Neural cell (in vitro differentiated cells): Measurements from ENCODE around the gene TLR6. TPM values are rescaled to one million over a fixed set of nuclear protein-coding genes. Genes with fewer than 3 reads are reported as not detected.

Source experiments
- H2AFZ ChIP-seq: fragments of 200-600, 300-800 bp; sonication (generic), shearing (Covaris generic); 2 replicates; pipeline ENCODE4 v1.6.0; 2014; ENCODE audit warnings: low read depth, mild to moderate bottlenecking, antibody characterized with exemption, low read length, moderate library complexity
- H3F3A ChIP-seq: fragments of 200-600 bp; shearing (Covaris generic); 2 replicates; pipeline ENCODE4 v1.6.1; 2016; ENCODE audit warnings: mild to moderate bottlenecking, moderate library complexity, mixed read lengths, antibody characterized with exemption, low read length; ENCODE audit not compliant: insufficient read depth, poor library complexity, severe bottlenecking
- H3K27ac ChIP-seq: fragments of 200-600, 300-800 bp; sonication (generic), shearing (Covaris generic); 2 replicates; pipeline ENCODE4 v1.5.1; 2014; ENCODE audit warnings: mild to moderate bottlenecking, low read length, moderate library complexity
- H3K27me3 ChIP-seq: fragments of 300-800, 200-600 bp; sonication (generic), shearing (Covaris generic); 2 replicates; pipeline ENCODE4 v1.6.0; 2014; ENCODE audit warnings: mild to moderate bottlenecking, low read depth, low read length, moderate library complexity; ENCODE audit not compliant: insufficient read depth
- H3K36me3 ChIP-seq: fragments of 300-800, 200-600 bp; sonication (generic), shearing (Covaris generic); 2 replicates; pipeline ENCODE4 v1.5.1; 2014; ENCODE audit warnings: mild to moderate bottlenecking, antibody characterized with exemption, low read length, moderate library complexity; ENCODE audit not compliant: insufficient read depth
- H3K4me2 ChIP-seq: fragments of 300-800, 200-600 bp; sonication (generic), shearing (Covaris generic); 2 replicates; pipeline ENCODE4 v1.6.0; 2014; ENCODE audit warnings: mild to moderate bottlenecking, low read length
- H3K4me3 ChIP-seq: fragments of 300-800, 200-600 bp; sonication (generic), shearing (Covaris generic); 2 replicates; pipeline ENCODE4 v1.5.1; 2014; ENCODE audit warnings: mild to moderate bottlenecking, low read length, moderate library complexity
- H3K79me2 ChIP-seq: fragments of 200-600 bp; shearing (Covaris generic); replicated peaks from 2 replicates; pipeline ENCODE4 v1.6.0; 2014; ENCODE audit warnings: mild to moderate bottlenecking, low read length, moderate library complexity; ENCODE audit not compliant: insufficient read depth
- H3K9ac ChIP-seq: fragments of 300-800, 200-600 bp; sonication (generic), shearing (Covaris generic); 2 replicates; pipeline ENCODE4 v1.6.1; 2016; ENCODE audit warnings: mild to moderate bottlenecking, low read length, mixed read lengths
- H3K9me2 ChIP-seq: fragments of 200-600 bp; shearing (Covaris generic); 2 replicates; pipeline ENCODE4 v1.6.1; 2016; ENCODE audit warnings: mild to moderate bottlenecking, low read length, mixed read lengths; ENCODE audit not compliant: insufficient read depth
- H3K9me3 ChIP-seq: fragments of 200-600, 300-800 bp; sonication (generic), shearing (Covaris generic); 2 replicates; pipeline ENCODE4 v1.6.1; 2016; ENCODE audit warnings: mild to moderate bottlenecking, mixed run types, low read length, moderate library complexity, mixed read lengths
- H4K20me1 ChIP-seq: fragments of 200-600 bp; shearing (Covaris generic); 2 replicates; pipeline ENCODE4 v1.6.1; 2016; ENCODE audit warnings: mild to moderate bottlenecking, mixed run types; ENCODE audit not compliant: insufficient read depth
- CTCF ChIP-seq: fragments of 450-650 bp; IDR thresholded peaks from 2 replicates; pipeline ENCODE4 v1.5.1; 2014; ENCODE audit warnings: antibody characterized with exemption, mild to moderate bottlenecking, moderate library complexity; ENCODE audit not compliant: poor library complexity, severe bottlenecking
- EP300 ChIP-seq: fragments of 450-650 bp; conservative IDR thresholded peaks from 2 replicates; pipeline ENCODE4 v1.6.1; 2014; ENCODE audit warnings: antibody characterized with exemption, mild to moderate bottlenecking, moderate library complexity; ENCODE audit not compliant: poor library complexity, severe bottlenecking
- EZH2 ChIP-seq: fragments of 200-600, 300-800 bp; shearing (Covaris generic), sonication (generic); IDR thresholded peaks from 2 replicates; pipeline ENCODE4 v1.6.1; 2014; ENCODE audit warnings: antibody characterized with exemption, low read length, borderline replicate concordance, mild to moderate bottlenecking; ENCODE audit not compliant: insufficient read depth, poor library complexity, severe bottlenecking
- MXI1 ChIP-seq: fragments of 450-650 bp; conservative IDR thresholded peaks from 2 replicates; pipeline ENCODE4 v1.6.1; 2014; ENCODE audit warnings: antibody characterized with exemption, mild to moderate bottlenecking; ENCODE audit not compliant: poor library complexity, severe bottlenecking
- POLR2AphosphoS5 ChIP-seq: IDR thresholded peaks from 2 replicates; pipeline ENCODE4 v1.6.1; 2012
- RAD21 ChIP-seq: fragments of 450-650 bp; conservative IDR thresholded peaks from 2 replicates; pipeline ENCODE4 v1.6.1; 2014; ENCODE audit warnings: antibody characterized with exemption, mild to moderate bottlenecking, moderate library complexity
- REST ChIP-seq: IDR thresholded peaks from 2 replicates; pipeline ENCODE4 v1.6.1; 2012; ENCODE audit warnings: borderline replicate concordance
- SMC3 ChIP-seq: fragments of 450-650 bp; conservative IDR thresholded peaks from 2 replicates; pipeline ENCODE4 v1.6.1; 2014; ENCODE audit warnings: antibody characterized with exemption, mild to moderate bottlenecking, moderate library complexity; ENCODE audit not compliant: poor library complexity
- TAF1 ChIP-seq: IDR thresholded peaks from 2 replicates; pipeline ENCODE4 v1.6.1; 2012; ENCODE audit warnings: low read depth
- polyA plus RNA-seq: library from polyadenylated mRNA; depleted of rRNA; stranded (reverse); fragments of >200 nt; gene quantifications from 2 replicates; pipeline ENCODE4 v1.2.3, GENCODE V29; 2014

TLR6 gene
- polyA plus RNA-seq, 1 donor from 2014 or later, result not detected

- no peak overlapping the region for H3K27ac ChIP-seq
- no peaks in the 10 kb centered on the region for H3K9me3 ChIP-seq
- TF ChIP-seq CTCF (no peak), EZH2 (no peak), TAF1 (no peak), SMC3 (no peak), MXI1 (no peak), REST (no peak), POLR2AphosphoS5 (no peak), RAD21 (no peak), EP300 (no peak)
- H3F3A ChIP-seq, result no peaks in the 10 kb centered on the region
- H3K79me2 ChIP-seq, result no peaks in the 10 kb centered on the region
- H3K4me3 ChIP-seq, result no peak overlapping the region
- no peak overlapping the region for H2AFZ ChIP-seq
- no peaks in the 10 kb centered on the region for H3K9me2 ChIP-seq
- no peaks in the 10 kb centered on the region for H3K27me3 ChIP-seq
- H3K36me3 ChIP-seq, result no peaks in the 10 kb centered on the region
- no peaks in the 10 kb centered on the region for H4K20me1 ChIP-seq
- H3K4me2 ChIP-seq, result no peak overlapping the region
- H3K9ac ChIP-seq, result no peak overlapping the region
Observed at GRCh38 chr4:38788317-38788716, 68.3 kb downstream of the TLR6 start.

GRCh38 chr4:38787693-38788092 lies 68.9 kb downstream of the TLR6 start:
- H4K20me1 ChIP-seq, result no peaks in the 10 kb centered on the region
- no peaks in the 10 kb centered on the region for H3K79me2 ChIP-seq
- no peaks in the 10 kb centered on the region for H3F3A ChIP-seq
- no peaks in the 10 kb centered on the region for H3K27me3 ChIP-seq
- no peaks in the 10 kb centered on the region for H3K9me3 ChIP-seq
- TF ChIP-seq MXI1 (no peak), RAD21 (no peak), POLR2AphosphoS5 (no peak), TAF1 (no peak), EP300 (no peak), EZH2 (no peak), REST (no peak), SMC3 (no peak), CTCF (no peak)
- H3K27ac ChIP-seq, result no peak overlapping the region
- H3K9me2 ChIP-seq, result no peaks in the 10 kb centered on the region
- H3K4me2 ChIP-seq, result no peak overlapping the region
- H2AFZ ChIP-seq, result no peak overlapping the region
- H3K4me3 ChIP-seq, result no peak overlapping the region
- H3K9ac ChIP-seq, result no peak overlapping the region
- no peaks in the 10 kb centered on the region for H3K36me3 ChIP-seq
